DMS153 (cell line): ENCODE results near the gene EFTUD2.
A peak's percentile ranks its signal among the peaks of the same experiment; 100 is the strongest.
"Not testable (repeated sequence)": the region's sequence is repeated elsewhere in the genome, so short reads cannot be mapped to it uniquely, and the experiment has no call there.

Experiments used
- DNase-seq: peaks from one replicate; lab custom pipeline; 2025; lab: John Stamatoyannopoulos, UW

The EFTUD2 gene

DNA sequence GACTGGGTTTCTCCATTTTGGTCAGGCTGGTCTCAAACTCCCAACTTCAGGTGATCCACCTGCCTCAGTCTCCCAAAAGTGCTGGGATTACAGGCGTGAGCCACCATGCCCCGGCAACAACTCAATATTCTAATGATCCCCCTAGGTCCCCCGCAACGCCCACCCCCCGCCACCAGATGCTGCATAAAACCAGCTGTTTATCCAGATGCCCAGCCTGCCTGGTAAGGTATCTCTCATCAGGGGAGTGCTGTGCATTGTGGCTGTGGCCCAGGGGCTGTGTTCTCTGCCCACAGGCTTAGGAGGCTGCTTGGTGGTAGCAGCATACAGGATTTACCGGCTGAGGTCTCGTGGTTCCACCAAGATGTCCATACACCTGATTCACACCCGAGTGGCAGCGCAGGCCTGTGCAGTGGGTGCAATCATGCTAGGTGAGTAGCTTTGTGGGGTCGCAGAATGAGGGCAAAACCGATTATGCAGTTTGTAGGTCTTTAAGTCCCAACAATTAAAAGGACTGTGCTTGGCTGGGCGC lies 50.2 kb downstream of the EFTUD2 start:
- no peak for DNase-seq

DNA sequence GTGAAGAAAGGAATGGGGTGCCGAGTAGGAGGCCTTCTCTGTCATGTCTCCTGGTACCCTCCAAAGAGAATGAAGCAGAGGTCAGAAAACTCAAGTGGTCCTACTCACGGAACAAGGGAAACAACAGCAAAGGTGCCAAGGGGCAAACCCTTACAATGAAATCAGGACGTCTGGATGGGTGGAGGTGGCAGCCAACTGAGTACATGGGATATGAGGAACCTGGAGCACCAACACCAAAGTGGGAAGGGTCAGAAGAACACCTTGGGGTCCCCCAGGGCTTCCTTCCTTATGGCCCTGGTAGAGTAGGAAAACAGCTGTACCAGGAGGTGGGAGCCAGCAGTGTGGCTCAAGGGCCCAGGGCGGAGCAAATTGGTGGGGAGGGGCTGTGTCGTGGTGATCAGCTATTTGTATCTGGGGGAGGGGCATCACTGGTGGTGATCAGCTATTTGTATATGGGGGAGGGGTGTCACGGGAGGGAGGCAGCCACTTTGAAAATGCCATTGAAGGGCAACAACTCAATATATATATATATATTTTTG lies 50.9 kb downstream of the EFTUD2 start:
- no peak for DNase-seq

DNA sequence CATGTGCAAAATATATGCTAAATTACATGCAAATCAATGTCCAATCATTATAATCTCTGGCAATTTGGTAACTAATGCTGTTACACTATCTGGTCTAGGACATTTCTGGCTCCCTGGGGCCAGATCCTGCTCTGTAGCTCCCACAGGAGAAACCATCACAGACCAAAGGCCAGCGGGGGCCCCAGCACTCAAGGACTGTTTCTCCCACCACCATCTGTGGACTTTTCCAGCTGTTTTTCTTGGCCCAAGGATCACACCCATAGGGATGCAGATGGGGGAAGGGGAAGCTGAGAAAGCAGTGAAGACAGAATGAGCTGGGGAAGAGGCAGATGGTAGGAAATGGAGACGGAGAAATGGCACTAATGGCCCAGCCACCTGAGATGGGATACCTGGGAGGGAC lies 51.7 kb downstream of the EFTUD2 start, which contains the start of gene HIGD1B:
Gene HIGD1B (plus strand): TSS at position 298 of the 400 bp plus-strand sequence. CDS start 270 bp downstream, outside the sequence.
- DNase-seq: no peak

DNA sequence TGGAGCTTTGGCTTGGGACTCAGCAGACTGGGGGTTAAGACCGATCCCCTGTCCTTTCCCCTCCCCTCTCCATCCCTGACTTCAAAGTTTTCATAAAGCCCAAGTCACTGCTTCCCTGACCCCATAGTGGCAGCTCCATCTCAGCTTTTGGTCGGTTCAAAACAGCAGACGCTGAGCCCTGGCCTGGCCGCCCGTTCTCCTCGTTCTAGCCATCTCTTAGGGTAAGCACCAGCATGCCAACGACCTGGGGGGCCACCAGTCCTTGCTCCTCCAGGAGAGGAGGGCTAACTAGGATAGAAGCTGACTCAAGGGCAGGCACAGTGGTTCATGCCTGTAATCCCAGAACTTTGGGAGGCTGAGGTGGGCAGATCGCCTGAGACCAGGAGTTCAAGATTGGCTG lies 53.0 kb downstream of the EFTUD2 start:
- DNase-seq: no peak

DNA sequence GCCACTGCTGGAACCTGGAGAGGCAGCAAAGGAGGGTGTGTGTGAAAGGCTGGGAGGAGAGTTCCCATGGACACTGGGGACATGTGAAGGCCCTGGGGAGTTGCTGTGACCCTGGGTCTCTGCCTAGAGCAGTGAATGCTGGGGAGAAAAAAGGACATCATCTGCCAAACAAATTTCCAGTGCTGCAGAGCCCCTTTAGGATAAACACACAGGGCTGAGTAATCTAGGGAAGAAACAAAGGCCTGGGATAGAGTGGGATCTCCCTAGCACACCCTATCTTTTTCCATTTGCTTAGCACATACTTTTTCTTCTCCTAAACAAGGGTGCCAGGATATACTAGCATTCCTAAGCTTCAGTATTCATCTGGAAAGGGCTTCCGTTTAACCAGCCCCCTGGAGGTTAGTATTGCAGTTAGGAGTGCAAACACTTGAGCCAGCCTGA lies 54.8 kb downstream of the EFTUD2 start:
- DNase-seq: no peak

DNA sequence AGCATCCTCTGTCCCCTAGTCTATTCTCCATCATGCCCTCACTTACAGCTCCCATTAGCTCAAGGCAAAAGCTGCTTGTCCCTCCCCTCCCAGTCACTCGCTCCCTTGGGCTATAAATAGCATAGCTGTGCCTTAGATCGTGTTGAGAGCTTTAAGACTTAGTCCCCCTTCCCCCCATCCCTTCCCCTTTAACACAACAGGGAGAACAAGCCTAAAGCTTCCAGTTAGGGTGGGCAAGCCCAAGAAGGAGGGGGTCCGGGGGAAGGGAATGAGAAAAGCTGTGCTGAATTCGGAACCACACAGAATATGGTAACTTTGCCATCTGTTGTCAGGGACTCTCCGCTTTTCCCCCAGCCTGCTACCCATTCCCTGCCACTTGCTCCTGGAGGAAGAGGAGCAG lies 56.5 kb downstream of the EFTUD2 start:
- DNase-seq: no peak

DNA sequence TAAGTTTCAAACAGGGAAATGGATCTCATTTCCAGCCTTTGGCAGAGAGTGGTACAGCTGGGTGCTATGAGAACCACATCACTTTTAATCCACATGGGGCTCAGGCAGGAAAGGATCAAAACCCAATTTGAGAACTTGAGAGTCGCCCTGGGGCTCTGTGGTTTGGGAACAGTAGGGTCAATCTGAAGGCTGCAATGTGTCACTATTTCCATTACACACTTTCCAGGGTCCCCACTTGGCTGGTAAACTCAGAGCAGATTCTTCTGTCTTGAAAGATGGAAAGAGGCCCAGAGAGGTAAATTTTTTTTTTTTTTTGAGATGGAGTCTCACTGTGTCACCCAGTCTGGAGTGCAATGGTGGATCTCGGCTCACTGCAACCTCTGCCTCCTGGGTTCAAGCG lies 58.3 kb downstream of the EFTUD2 start:
- DNase-seq: no peak

DNA sequence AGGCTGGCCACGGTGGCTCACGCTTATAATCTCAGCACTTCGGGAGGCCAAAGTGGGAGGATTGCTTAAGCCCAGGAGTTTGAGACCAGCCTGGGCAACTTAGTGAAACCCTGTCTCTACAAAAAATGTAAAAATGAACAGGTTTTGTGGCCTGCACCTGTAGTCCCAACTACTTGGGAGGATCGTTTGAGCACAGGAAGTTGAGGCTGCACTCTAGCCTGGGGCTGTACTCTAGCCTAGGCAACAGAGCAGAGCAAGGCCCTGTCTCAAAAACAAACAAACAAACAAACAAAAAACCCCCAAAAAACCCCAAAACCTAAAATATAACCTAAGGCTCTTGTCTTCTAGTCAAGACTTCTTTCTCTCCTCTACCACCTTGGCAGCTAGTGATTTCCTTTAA lies 59.0 kb downstream of the EFTUD2 start:
- no peak for DNase-seq

DNA sequence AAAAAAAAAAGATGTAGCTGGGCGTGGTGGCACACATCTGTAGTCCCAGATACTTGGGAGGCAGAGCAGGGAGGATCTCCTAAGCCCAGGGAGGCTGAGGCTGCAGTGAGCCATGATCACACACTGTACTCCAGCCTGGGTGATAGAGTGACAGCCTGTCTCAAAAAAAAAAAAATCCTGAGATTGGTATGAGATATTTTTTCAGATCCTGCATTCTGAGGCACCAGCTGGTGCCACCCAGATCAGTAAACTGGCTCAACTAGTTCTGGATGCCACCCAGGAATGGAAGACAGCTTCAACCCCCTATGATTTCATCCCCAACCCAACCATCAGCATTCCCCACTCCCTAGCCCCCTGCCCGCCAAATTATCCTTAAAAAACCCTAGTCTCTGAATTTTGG lies 62.0 kb downstream of the EFTUD2 start:
- no peak for DNase-seq

DNA sequence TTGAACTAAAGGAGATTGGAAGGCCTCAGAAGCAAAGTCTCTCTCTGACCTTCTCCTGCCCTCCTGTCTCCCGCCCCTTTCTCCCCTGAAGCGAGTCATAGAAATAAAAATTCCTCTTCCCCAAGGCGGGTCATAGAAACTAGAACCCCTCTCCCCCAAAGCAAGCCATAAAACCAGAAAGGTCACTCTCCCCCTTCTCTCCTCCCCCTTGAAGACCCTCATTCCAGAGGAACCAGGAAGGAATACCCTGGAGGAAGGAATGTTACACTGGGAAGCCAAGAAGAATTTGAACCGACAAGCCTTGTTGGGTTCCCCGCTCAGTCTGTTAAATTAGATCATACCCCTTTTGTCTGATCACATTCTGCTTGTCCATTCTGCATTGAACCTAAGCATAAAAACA lies 66.4 kb downstream of the EFTUD2 start:
- DNase-seq: no peak

DNA sequence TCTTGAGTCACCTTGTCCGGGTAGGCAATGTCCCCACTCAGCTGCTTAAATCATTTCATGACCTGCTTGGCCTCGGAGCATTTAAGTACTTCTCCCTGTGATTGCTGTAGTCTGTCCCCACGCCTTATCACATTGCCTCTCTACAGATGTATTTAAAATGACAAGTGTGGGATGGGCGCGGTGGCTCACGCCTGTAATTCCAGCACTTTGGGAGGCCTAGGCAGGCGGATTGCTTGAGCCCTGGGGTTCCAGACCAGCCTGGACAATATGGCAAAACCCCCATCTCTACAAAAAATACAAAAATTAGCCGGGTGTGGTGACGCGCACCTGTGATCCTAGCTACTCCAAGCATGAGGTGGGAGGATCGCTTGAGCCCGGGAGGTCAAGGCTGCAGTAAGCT lies 67.9 kb downstream of the EFTUD2 start:
- no peak for DNase-seq

DNA sequence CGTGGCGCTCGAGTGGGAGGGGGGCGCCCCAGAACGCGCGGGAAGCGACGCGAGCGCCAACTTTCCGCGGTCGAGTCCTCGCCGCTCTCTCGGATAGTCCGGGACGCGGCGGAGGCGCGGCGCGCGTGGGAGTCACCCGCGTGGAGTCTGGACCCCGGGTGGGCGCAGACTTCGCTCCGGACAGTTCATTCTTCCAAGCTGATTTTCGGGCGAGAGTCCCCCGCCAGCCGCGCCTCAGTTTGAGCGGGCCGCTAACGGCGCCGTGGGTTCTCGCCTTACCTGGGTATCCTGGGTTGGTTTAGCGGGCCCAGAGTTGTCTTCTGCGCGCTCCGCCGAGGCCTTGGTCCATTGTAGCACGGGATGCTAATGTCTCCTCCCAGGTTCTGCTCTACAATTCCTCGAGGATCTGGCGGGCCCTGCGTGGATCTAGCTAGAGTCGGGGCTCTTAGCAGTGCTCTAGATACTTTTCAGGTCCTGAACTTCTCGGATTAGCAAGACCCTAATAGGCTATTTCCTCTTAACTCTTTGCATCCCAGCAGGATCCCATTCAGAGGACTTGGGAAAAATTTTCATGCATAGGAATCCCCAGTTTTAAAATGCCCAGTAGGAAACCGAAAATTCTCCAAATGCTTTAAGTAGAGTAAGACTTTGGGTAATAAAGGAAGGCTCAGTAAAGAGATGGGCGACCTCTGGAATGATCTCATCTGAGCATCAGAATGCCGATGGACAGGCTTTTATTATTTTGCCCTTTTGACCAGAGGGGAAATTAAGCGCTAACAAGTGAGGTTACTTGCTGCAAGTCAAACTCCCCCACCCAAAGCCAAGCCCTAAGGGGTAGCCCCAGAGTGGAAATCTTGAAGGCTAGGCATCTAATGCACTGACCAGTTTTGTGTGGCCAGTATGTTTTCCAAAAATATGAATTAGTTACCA lies 68.6 kb downstream of the EFTUD2 start:
- no peak for DNase-seq

DNA sequence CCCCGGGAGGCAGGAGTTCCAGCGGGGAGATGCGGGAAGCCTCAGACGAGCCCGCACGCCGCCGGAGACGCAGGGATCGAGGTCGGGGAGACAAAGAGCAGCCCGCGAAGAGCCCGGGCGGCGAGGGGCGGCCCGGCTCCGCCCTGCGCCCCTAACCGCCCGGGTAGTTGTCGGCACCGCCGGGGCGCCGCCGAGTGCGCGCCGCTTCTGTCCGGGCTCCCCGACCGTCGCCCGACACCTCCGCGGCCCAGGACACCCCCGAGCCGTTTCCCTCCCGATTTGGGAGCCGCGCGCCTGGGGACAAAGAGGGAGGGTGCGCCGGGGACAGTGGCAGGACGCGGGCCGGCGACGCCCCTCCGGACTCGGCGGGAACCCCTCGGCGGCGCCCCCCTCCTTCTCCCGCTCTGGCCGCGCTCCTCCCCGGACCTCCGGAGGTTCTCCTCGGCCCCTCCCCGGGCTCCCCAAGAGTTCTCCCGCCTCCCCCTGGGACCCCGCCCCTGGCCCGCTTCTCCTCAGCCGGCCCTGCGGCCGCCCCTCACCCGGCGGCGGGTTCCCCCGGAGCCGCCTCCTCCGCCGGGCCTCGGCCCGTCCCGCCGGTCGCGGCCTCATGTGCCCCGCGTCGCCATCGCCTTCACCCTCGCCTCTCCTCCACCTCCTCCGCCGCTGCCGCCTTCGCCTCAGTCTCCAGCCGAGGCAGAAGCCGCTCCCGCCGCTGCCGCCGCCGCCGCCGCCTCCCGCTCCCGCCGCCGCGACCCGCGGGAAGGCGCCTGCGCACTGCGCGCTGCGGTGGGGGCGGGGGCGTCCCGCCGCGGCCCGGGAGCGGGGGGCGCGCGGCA lies 69.5 kb downstream of the EFTUD2 start, which contains the start of gene GJC1:
Gene GJC1 (minus strand): TSS at position 765 of the 836 bp plus-strand sequence. CDS start 24,470 bp downstream, outside the sequence.
- no peak for DNase-seq

DNA sequence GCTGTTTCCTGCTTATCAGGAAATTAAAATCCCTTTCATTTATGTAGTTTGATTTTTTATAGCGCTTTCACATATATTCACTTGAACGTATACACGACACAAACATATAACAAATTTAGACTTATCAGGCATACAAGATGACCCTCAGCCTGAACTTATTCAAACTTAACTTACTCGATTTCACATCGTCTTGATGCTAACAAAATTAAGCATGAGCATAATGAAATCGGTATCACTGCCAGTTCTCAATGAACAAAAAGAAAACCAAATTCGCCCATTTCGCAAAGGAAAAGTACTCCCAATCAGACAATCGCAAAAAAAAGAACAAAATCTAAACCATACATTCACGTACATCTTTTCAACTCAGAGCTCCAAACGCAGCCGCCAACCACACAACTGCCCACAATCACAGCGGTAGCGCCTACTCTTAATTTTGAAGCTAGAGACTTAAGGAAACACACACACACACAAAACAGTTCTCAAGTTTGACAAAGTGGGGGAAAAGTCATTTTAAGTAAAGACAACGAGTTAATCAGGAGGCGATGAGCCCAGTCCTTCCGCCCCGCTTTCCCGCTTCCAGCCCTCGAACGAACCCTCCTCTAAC lies 70.2 kb downstream of the EFTUD2 start:
- DNase-seq: no peak

DNA sequence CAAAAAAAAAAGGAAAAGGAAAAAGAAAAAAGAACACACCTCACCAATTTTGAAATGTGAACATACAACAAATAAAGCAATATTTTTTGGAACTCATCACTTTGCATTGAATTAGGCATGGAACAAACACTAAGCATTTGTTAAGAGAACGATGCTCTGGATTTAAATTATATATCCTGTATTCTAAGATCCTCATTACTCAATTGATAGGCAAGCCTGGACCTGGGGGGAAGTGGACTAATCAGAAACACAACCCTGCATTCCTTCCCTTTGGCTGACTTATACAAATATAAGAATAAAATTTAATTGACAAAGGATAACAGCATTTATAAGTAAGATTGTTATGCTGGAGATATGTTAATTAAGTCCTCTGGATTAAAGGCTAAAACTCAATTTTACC lies 71.4 kb downstream of the EFTUD2 start:
- no peak for DNase-seq

DNA sequence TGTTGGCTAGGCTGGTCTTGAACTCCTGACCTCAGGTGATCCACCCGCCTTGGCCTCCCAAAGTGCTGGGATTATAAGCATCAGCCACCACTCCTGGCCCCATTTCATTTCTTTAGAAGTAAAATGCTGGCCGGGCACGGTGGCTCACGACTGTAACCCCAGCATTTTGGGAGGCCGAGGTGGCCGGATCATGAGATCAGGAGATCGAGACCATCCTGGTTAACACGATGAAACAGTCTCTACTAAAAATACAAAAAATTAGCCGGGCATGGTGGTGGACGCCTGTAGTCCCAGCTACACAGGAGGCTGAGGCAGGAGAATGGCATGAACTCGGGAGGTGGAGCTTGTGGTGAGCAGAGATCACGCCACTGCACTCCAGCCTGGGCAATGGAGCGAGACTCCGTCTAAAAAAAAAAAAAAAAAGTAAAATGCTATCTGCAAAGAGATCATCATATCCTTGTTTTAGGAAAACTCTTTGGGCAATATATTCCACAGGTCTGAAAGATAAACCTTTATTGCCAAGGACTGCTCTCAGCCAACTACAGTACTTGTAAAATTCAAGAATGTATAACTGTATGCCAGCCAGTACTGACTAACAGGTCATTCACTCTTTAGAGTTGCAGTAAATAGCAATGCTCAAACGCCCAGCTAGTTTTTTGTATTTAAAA lies 73.0 kb downstream of the EFTUD2 start:
- DNase-seq: no peak

DNA sequence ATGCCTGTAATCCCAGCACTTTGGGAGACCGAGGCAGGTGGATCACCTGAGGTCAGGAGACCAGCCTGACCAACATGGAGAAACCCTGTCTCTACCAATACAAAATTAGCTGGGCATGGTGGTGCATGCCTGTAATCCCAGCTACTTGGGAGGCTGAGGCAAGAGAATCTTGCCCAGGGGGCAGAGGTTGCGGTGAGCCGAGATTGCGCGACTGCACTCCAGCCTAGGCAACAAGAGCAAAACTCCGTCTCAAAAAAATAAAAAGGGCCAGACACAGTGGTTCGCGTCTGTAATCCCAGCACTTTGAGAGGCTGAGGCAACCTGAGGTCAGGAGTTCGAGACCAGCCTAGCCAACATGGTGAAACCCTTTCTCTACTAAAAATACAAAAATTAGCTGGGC lies 74.0 kb downstream of the EFTUD2 start:
- not testable (repeated sequence) for DNase-seq

DNA sequence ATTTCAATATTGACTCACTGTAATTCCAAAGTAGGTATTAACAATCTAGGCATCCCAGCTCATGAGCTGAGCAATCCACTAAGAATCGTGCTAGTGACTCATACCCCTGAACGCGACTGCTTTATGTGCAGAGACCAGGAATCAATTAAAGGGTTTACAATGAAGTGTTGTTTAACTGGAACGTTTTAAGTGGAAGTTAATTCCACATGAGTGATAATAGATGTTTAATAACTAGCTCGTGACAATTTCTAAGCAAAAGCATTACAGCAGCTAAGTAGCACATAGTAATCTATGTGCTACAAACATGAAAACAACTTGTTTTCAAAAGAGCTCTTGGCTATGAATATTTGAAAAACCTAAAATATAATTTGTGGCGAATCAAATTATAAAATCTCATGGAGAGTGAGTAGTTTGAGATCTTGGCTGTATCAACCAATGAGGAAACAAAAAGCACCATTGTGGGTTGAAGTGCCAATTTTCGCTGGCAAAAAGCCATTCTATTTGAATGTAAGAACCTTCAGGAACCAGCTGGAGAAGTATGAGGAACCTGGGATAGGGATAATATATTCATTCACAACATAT lies 78.5 kb downstream of the EFTUD2 start:
- peak; percentile 80 for DNase-seq

DNA sequence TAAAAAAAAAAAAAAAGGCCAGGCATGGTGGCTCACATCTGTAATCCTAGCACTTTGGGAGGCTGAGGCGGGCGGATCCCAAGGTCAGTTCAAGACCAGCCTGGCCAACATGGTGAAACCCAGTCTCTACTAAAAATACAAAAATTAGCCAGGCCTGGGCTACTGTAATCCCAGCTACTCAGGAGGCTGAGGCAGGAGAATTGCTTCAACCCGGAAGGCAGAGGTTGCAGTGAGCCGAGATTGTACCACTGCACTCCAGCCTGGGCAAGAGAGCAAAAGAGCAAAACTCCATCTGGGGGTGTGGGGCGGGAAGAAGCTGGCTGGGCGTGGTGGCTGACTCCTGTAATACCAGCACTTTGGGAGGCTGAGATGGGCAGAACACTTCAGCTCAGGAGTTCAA lies 80.7 kb downstream of the EFTUD2 start:
- DNase-seq: not testable (repeated sequence)

DNA sequence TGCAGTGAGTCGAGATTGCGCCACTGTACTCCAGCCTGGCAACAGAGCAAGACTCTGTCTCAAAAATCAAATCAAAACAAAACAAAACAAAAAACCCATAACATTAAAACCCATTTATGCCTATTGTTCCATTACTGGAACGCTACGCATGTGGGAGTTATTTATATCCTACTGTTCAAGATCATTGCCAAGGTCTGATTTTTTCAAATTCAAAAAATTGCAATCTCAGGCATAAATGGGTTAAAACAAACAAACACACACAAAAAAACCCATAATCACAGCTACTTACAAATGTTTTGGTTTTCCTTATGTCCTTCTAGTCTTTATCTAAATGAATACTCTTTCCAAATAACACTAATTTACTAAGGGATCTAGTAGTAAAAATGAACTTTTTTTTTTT lies 87.0 kb downstream of the EFTUD2 start:
- DNase-seq: no peak
